ENCODE results near the gene SPATA6L.
"Not testable (repeated sequence)": the region's sequence is repeated elsewhere in the genome, so short reads cannot be mapped to it uniquely, and the experiment has no call there.

Gene SPATA6L

GRCh38 chr9:4622016-4622415 is 44.3 kb downstream of the SPATA6L start:
- no peak for DNase-seq

DNA sequence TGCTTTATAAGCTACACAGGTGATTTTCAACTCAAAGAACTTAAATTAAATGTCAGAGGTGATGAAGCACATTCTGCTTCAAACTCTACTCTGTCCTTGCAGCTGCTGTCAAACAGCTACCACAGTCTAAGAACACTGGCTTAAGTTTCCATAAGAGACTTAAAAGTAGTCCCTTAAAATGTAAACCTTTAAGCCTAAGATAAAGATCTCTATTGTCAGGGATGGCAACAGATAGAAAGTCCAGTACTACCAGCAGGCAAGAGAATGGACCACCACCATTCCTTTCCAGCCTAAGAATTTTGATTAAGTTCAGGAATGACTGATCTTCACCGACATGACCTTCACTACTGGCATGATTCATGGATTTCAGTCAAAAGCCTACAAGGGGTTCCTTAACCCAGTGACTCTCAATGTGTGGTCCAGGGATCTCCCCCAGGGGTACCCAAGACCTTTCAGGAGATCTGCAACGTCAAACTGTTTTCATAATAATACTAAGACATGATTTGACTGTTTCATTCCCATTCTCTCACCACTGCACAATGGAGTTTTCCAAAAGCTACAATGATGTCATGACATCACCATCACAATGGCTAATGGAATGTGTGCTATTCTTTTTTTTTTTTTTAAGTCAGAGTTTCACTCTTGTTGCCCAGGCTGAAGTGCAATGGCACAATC is 45.3 kb downstream of the SPATA6L start:
- no peak for DNase-seq

- no peak for DNase-seq
Observed at GRCh38 chr9:4620057-4620765, 46.1 kb downstream of the SPATA6L start.

GRCh38 chr9:4618700-4619099 is 47.6 kb downstream of the SPATA6L start:
- no peak for DNase-seq

DNA sequence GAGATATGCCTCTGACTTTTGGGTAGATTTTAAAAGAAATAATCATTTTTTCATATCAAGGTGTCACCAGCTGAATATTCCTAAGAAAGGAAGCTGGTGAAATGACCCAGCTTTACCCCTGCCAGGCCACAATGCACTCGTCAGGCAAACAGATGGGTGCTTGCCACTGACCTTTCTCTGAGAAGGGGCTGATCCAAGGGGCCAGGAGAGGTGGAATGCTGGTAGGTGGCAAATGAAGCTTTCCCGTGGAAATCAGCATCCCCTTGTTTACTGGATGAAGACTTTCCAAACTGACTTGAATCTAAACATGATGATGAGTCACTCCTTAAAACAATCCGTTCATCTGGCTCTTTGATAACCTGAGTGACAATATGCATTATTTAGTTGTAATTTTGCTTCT is 48.5 kb downstream of the SPATA6L start:
- DNase-seq, result no peak

DNA sequence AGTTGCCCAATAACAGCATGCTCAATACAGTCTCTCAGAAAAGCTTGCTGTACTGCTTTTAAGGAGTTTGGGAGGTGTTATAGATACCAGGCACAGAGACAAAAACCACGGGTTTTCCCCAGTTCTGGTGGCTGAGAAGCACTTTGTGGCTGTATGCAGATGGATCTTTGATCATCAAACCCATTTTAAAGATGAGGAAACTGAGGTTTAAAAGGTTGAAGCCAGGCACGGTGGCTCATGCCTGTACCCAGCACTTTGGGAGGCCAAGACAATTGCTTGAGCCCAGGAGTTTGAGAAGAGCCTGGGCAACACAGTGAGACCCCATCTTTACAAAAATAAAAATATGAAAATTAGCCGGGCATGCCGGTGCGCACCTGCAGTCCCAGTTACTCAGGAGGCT is 50.5 kb downstream of the SPATA6L start:
- no peak for DNase-seq

DNA sequence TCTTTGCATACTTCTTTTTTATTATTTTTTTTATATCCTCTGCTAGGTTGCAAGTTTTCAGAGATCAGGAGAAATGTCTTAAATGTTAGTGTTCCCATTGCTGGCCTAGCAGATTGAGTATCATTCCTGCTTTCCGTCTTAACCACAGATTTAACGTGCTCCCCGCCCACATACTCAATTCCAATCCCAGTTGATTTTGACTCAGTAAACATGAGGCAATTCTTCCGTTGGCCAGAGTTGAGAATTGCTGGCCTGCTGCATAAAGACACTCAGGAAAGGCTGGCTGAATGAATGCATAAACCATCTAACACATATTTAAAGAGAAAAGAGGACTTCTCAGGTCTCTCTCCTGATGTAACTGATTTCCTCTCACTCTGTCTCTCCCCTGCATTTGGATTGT is 51.0 kb downstream of the SPATA6L start:
- no peak for DNase-seq

- DNase-seq, result no peak
Observed at GRCh38 chr9:4614627-4615026, 51.7 kb downstream of the SPATA6L start.

DNA sequence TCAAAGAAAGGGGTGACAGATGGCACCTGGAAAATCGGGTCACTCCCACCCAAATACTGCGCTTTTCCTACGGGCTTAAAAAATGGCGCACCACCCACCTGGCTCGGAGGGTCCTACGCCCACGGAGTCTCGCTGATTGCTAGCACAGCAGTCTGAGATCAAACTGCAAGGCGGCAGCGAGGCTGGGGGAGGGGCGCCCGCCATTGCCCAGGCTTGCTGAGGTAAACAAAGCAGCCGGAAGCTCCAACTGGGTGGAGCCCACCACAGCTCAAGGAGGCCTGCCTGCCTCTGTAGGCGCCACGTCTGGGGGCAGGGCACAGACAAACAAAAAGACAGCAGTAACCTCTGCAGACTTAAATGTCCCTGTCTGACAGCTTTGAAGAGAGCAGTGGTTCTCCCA is 60.2 kb downstream of the SPATA6L start:
- not testable (repeated sequence) for DNase-seq

DNA sequence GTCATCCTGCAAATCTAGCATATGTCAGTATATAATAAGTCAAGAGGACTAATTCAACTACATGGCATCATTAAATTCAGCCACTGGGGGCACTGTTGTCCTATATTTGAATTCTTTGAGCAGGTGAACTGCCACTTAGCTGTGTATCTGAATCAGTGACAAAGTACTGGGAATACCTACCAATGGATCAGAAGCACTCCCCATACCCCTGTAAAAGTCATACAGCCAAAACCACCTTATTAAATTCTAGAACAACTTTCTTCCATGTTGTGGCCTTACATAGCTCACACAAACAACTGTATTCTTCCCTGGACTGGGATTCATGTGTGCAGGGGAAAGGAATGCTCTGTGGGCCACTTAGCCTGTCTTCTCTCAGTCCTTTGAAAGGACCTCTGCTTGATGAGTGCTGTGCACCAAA is 61.6 kb downstream of the SPATA6L start:
- DNase-seq, result peak; percentile 20

DNA sequence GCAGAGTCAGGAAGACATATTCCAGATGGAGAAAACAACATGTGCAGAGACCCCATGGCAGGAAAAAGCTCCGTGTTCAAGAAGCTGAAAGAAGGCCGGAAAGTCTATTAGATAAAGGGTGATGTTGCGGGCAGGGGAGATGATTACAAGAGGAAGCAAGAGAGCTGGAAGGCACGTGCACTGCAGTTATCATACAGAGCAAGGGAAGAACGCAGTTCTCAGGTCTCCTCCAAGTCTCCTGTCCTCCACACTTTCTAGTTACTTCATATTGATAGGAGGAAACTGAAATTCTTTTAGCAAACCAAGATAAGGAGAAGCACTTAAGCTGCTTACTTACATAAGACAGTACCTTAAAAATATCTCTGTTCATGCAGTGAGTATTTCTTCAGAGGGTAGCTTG is 62.5 kb downstream of the SPATA6L start:
- DNase-seq, result no peak

DNA sequence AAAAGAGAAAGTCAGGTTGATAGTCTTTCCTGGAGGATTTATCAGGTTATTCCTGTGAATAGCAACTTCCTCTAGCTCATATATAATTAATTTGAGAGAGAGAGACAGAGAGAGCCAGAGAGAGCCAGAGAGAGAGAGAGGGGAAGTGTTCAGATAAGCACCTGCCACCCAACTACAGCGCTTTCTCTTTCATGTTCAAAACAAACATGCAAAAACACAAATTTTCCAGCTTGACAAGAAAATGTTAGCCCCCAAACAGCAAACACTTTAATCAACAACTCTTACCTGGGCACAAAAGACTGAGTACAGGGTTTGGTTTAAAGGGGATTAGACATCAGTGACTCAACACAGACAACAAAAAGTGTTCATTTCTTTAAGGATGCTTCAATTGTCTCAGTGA is 65.9 kb downstream of the SPATA6L start:
- no peak for DNase-seq

GRCh38 chr9:4596165-4596922 is 69.9 kb downstream of the SPATA6L start:
- no peak for DNase-seq

GRCh38 chr9:4594994-4595393 is 71.3 kb downstream of the SPATA6L start:
- DNase-seq, result no peak

GRCh38 chr9:4594545-4594944 is 71.7 kb downstream of the SPATA6L start:
- no peak for DNase-seq

GRCh38 chr9:4592886-4593285 is 73.4 kb downstream of the SPATA6L start:
- no peak for DNase-seq

DNA sequence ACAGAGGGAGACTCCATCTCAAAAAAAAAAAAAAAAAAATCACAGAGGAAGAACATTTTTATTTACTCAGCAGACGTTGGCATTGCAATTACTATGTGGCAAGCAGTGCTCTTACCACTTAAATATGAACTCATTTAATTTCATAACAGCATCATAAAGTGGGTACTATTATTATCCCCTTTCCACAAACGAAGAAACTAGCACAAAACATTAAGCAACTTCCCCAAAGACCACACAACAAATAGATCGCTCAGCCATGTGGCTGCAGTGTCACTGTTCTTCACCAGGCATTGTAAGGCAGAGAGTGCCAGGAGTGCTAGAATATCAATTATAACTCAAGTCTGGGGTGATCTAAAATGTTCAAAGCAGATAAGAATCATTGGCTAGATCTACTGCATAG is 74.0 kb downstream of the SPATA6L start:
- DNase-seq, result no peak

DNA sequence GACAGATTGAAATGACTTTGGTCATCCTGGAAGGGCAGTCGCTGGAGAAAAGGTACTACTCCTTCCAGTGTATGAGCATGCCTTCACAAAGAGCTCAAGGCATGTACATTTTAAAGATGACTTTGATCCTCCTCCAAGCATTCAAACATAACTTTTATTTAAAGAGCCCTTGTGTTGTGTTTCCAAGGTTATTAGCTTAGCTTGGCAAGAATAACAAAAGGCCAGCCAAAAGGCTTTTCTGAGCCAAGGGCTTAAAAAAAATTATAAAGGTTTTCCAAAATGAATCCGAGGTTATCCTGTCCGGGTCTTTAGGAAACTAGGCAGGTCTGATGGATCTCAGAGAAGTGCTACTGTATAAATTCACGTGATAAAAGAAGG is 75.2 kb downstream of the SPATA6L start:
- DNase-seq, result no peak

DNA sequence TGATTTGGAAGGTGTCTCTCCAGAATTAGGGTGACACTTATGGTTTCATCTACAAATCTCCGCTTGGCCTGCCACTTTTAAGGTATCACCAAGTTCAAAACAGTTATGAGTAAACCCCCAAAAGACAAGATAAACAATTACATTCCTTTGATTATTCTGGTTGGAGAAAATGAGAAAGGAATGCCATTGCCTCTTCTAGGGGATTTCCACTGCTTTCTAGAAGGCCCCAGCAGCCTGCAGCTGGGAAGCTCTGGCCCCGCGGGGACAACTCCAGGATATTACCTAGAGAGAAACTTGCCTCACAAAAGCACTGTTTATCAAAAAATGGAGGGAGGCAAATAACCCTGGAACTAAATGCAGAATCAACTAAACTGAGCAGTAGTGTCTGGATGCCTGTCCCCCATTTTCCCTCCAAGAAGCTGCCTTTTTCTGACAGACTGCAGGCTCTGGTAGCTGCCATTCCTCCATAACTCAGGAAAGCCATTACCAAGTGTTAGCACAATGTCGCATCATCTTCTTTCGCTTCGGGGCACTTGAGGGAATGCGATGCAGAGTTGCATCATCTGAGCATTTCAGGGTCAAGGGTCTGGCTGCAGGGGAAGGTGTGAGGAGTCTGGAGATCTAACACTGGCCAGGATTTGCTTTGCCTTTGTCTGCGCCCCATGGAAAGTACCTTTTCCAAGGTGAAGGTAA is 75.7 kb downstream of the SPATA6L start:
- no peak for DNase-seq

GRCh38 chr9:4588721-4589120 is 77.6 kb downstream of the SPATA6L start:
- DNase-seq, result no peak

- no peak for DNase-seq
Observed at GRCh38 chr9:4585135-4585534, 81.1 kb downstream of the SPATA6L start.

GRCh38 chr9:4584636-4585035 is 81.6 kb downstream of the SPATA6L start:
- no peak for DNase-seq

GRCh38 chr9:4583001-4583400 is 83.3 kb downstream of the SPATA6L start:
- DNase-seq, result no peak
